HFFc6 (cell line): Measurements from ENCODE around the gene UIMC1. TPM values are rescaled to one million over a fixed set of nuclear protein-coding genes. Genes with fewer than 3 reads are reported as not detected.

Experiments
- DNase-seq: peaks from one replicate; pipeline ENCODE4 v3.0.0-alpha.2; 2018
- H3K27ac Mint-ChIP-seq: 2 replicates; pipeline ENCODE4 v1.8.0; 2020; ENCODE audit warnings: mild to moderate bottlenecking, mixed read lengths
- H3K27me3 Mint-ChIP-seq: 2 replicates; pipeline ENCODE4 v1.8.0; 2021; ENCODE audit warnings: mild to moderate bottlenecking, moderate library complexity, mixed read lengths; ENCODE audit not compliant: insufficient read depth
- H3K36me3 Mint-ChIP-seq: 2 replicates; pipeline ENCODE4 v1.8.0; 2021; ENCODE audit warnings: low read depth, mixed read lengths
- H3K4me1 Mint-ChIP-seq: 2 replicates; pipeline ENCODE4 v1.8.0; 2020; ENCODE audit warnings: low read depth, mixed read lengths
- H3K4me3 Mint-ChIP-seq: 2 replicates; pipeline ENCODE4 v1.8.0; 2020; ENCODE audit warnings: mild to moderate bottlenecking, moderate library complexity, mixed read lengths
- H3K9me3 Mint-ChIP-seq: 2 replicates; pipeline ENCODE4 v1.8.0; 2020; ENCODE audit warnings: mild to moderate bottlenecking, mixed read lengths
- total RNA-seq, 6 experiments: library from RNA; stranded (reverse); fragmentation: NEBNext Ultra II Directional; extraction: Animal tissue kit (Norgen Biotek cat#: 25700); gene quantifications; 2 replicates in 1 of 6; 3 replicates in 5 of 6; pipeline ENCODE4 v1.2.3, GENCODE V29; 2021
- TF ChIP-seq, protein P1 (sequence below): fragments of 200-600 bp; sonication (generic); IDR thresholded peaks from 2 replicates; pipeline ENCODE4 v1.5.0; 2021; ENCODE audit warnings: antibody characterized with exemption, mild to moderate bottlenecking

The UIMC1 gene
- total RNA-seq, 6 experiments from 2014 or later, result 19.8 to 34.4 (median 23.6) TPM

GRCh38 chr5:176855598-176855997 lies 151.0 kb downstream of the UIMC1 start:
- Mint-ChIP-seq H3K4me3 (no peak overlapping the region), H3K27ac (no peak overlapping the region), H3K9me3 (no peaks in the 10 kb centered on the region), H3K36me3 (no peaks in the 10 kb centered on the region), H3K27me3 (peaks cover 40% of the 10 kb centered on the region), H3K4me1 (no peaks in the 10 kb centered on the region)
- TF ChIP-seq, protein P1, sequence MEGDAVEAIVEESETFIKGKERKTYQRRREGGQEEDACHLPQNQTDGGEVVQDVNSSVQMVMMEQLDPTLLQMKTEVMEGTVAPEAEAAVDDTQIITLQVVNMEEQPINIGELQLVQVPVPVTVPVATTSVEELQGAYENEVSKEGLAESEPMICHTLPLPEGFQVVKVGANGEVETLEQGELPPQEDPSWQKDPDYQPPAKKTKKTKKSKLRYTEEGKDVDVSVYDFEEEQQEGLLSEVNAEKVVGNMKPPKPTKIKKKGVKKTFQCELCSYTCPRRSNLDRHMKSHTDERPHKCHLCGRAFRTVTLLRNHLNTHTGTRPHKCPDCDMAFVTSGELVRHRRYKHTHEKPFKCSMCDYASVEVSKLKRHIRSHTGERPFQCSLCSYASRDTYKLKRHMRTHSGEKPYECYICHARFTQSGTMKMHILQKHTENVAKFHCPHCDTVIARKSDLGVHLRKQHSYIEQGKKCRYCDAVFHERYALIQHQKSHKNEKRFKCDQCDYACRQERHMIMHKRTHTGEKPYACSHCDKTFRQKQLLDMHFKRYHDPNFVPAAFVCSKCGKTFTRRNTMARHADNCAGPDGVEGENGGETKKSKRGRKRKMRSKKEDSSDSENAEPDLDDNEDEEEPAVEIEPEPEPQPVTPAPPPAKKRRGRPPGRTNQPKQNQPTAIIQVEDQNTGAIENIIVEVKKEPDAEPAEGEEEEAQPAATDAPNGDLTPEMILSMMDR, result no peak
- no peak for DNase-seq

Other genes with a start within 250 kb of the UIMC1 start
- gene UNC5A, start 196.2 kb downstream of the UIMC1 start, total RNA-seq, result not detected
- not detected for gene HK3, start 107.4 kb downstream of the UIMC1 start, total RNA-seq
- gene ZNF346, start 15.9 kb upstream of the UIMC1 start, total RNA-seq, result 10 to 100 TPM; 11.2 to 15.1 (median 12.0) TPM
- under 1 TPM in 5 of 6 experiments, not detected in 1; 0.14 to 0.53 (median 0.33) TPM for gene FGFR4, start 80.1 kb upstream of the UIMC1 start, total RNA-seq
- gene NSD1, start 127.0 kb upstream of the UIMC1 start, total RNA-seq, result 10 to 100 TPM; 42.6 to 56.4 (median 48.4) TPM